DOHH2 (cell line): ENCODE data around the gene TLR9.
A peak's percentile ranks its signal among the peaks of the same experiment; 100 is the strongest.

Source experiments
- H3F3A ChIP-seq: fragments of 200-600 bp; sonication (generic), shearing (Covaris generic); 2 replicates; pipeline ENCODE4 v1.6.0; 2016; ENCODE audit warnings: antibody characterized with exemption, mild to moderate bottlenecking; ENCODE audit not compliant: control insufficient read depth, insufficient read depth
- H3K27ac ChIP-seq: fragments of 200-600 bp; sonication (generic); 2 replicates; pipeline ENCODE4 v1.5.1; 2014; ENCODE audit warnings: low read depth, mild to moderate bottlenecking, low read length, moderate library complexity
- H3K27me3 ChIP-seq: fragments of 200-600 bp; sonication (generic); 2 replicates; pipeline ENCODE4 v1.6.1; 2014; ENCODE audit warnings: mild to moderate bottlenecking, low read length, mixed read lengths; ENCODE audit not compliant: control insufficient read depth
- H3K36me3 ChIP-seq: fragments of 200-600 bp; sonication (generic); 2 replicates; pipeline ENCODE4 v1.6.1; 2014; ENCODE audit warnings: mild to moderate bottlenecking, low read length, moderate library complexity, mixed read lengths; ENCODE audit not compliant: control insufficient read depth
- H3K4me1 ChIP-seq: fragments of 200-600 bp; sonication (generic); 2 replicates; pipeline ENCODE4 v1.6.1; 2014; ENCODE audit warnings: mild to moderate bottlenecking, low read length, mixed read lengths; ENCODE audit not compliant: control insufficient read depth
- H3K4me2 ChIP-seq: fragments of 200-600 bp; sonication (generic); 2 replicates; pipeline ENCODE4 v1.6.0; 2014; ENCODE audit warnings: mild to moderate bottlenecking, low read length, moderate library complexity
- H3K4me3 ChIP-seq: fragments of 200-600 bp; sonication (generic); 2 replicates; pipeline ENCODE4 v1.5.1; 2014; ENCODE audit warnings: mild to moderate bottlenecking, low read length, mixed read lengths
- H3K79me2 ChIP-seq: fragments of 200-600 bp; sonication (generic); 2 replicates; pipeline ENCODE4 v1.6.1; 2014; ENCODE audit warnings: mild to moderate bottlenecking, low read length, mixed read lengths; ENCODE audit not compliant: control insufficient read depth
- H3K9me2 ChIP-seq: fragments of 200-600 bp; sonication (generic); replicated peaks from 2 replicates; pipeline ENCODE4 v1.6.1; 2014; ENCODE audit warnings: mild to moderate bottlenecking, low read length, mixed read lengths; ENCODE audit not compliant: control insufficient read depth
- H3K9me3 ChIP-seq: fragments of 200-600 bp; sonication (generic); 2 replicates; pipeline ENCODE4 v1.6.1; 2014; ENCODE audit warnings: antibody characterized with exemption, low read length, mixed read lengths; ENCODE audit not compliant: control insufficient read depth, insufficient read depth
- H4K20me1 ChIP-seq: fragments of 200-600 bp; sonication (generic); 2 replicates; pipeline ENCODE4 v1.6.0; 2014; ENCODE audit warnings: low read depth, mild to moderate bottlenecking, antibody characterized with exemption, low read length, moderate library complexity; ENCODE audit not compliant: control insufficient read depth, insufficient read depth
- EZH2phosphoT487 ChIP-seq: fragments of 200-600 bp; sonication (generic); IDR thresholded peaks from 2 replicates; pipeline ENCODE4 v1.6.1; 2017; ENCODE audit warnings: borderline replicate concordance, mild to moderate bottlenecking, antibody characterized with exemption, low read length, moderate library complexity, mixed read lengths
- TF ChIP-seq, protein P1 (sequence below): fragments of 200-600 bp; sonication (generic); IDR thresholded peaks from one replicate; pipeline ENCODE4 v1.5.1; 2014; ENCODE audit warnings: antibody characterized with exemption, mild to moderate bottlenecking, low read depth, low read length; ENCODE audit not compliant: poor library complexity, severe bottlenecking

TLR9 gene

GRCh38 chr3:52237657-52238172 lies 12.3 kb upstream of the TLR9 start:
- H3K9me2 ChIP-seq = no peaks in the 10 kb centered on the region
- peaks cover 44% of the 10 kb centered on the region for H3K79me2 ChIP-seq
- H3K27me3 ChIP-seq = no peaks in the 10 kb centered on the region
- peak overlapping the region; percentile 85 for H3K4me3 ChIP-seq
- peak overlapping the region; percentile 99 for H3K4me2 ChIP-seq
- TF ChIP-seq EZH2phosphoT487 = no peak
- TF ChIP-seq, protein P1, sequence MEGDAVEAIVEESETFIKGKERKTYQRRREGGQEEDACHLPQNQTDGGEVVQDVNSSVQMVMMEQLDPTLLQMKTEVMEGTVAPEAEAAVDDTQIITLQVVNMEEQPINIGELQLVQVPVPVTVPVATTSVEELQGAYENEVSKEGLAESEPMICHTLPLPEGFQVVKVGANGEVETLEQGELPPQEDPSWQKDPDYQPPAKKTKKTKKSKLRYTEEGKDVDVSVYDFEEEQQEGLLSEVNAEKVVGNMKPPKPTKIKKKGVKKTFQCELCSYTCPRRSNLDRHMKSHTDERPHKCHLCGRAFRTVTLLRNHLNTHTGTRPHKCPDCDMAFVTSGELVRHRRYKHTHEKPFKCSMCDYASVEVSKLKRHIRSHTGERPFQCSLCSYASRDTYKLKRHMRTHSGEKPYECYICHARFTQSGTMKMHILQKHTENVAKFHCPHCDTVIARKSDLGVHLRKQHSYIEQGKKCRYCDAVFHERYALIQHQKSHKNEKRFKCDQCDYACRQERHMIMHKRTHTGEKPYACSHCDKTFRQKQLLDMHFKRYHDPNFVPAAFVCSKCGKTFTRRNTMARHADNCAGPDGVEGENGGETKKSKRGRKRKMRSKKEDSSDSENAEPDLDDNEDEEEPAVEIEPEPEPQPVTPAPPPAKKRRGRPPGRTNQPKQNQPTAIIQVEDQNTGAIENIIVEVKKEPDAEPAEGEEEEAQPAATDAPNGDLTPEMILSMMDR = peak; percentile 14
- H3K27ac ChIP-seq = no peak overlapping the region
- no peaks in the 10 kb centered on the region for H3K9me3 ChIP-seq
- no peaks in the 10 kb centered on the region; the same call in 1 of the 2 replicates for H3F3A ChIP-seq
- H3K4me1 ChIP-seq = peaks cover 26% of the 10 kb centered on the region
- no peaks in the 10 kb centered on the region; the same call in 1 of the 2 replicates for H4K20me1 ChIP-seq
- H3K36me3 ChIP-seq = peaks cover 22% of the 10 kb centered on the region

DNA sequence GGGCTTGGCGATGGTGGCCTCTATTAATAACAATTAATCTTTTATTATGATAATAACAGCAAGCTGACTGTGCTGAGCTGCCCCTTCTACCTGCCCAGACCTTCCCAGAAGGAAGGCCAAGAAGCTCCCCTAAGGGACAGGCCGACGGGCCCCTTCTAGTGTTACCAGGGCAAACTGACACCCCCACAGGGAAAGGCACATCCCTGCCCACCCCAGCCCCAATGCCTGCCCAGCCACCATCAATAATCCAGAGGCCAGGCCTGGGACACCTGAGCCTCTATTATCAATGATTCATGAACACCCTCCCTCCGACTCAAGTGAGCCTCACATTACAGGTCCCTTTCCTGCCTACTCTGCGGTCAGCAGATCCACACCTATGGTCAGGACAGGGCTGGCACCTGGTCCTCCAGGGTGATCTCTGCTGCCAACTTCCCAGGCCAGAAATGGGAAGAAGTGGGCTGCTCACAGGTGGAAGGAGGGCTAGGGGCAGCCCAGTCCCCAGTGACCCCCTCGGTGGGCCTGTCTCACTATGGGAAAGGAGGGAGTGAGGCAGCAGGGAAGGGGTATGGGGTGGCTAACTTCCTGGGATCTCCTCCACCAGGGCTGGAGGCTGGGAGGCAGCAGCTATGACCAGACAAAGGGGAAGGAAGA lies 11.7 kb upstream of the TLR9 start:
- Histone ChIP-seq H3K9me2 (no peaks in the 10 kb centered on the region), H3K27me3 (no peaks in the 10 kb centered on the region), H3K36me3 (peaks cover 22% of the 10 kb centered on the region), H3K9me3 (no peaks in the 10 kb centered on the region), H3K4me3 (peak overlapping the region; percentile 85), H3K27ac (no peak overlapping the region), H3K4me1 (peaks cover 26% of the 10 kb centered on the region), H3F3A (no peaks in the 10 kb centered on the region; the same call in 1 of the 2 replicates), H3K4me2 (peak overlapping the region; percentile 99), H3K79me2 (peaks cover 44% of the 10 kb centered on the region), H4K20me1 (no peaks in the 10 kb centered on the region; the same call in 1 of the 2 replicates)
- no peak for TF ChIP-seq EZH2phosphoT487
- TF ChIP-seq, protein P1 = no peak

GRCh38 chr3:52236424-52236886 lies 11.0 kb upstream of the TLR9 start:
- peaks cover 44% of the 10 kb centered on the region for H3K79me2 ChIP-seq
- H3K4me1 ChIP-seq = peaks cover 33% of the 10 kb centered on the region
- no peaks in the 10 kb centered on the region for H3K9me2 ChIP-seq
- H3K4me2 ChIP-seq = no peak overlapping the region
- peaks cover 25% of the 10 kb centered on the region for H3K36me3 ChIP-seq
- TF ChIP-seq EZH2phosphoT487 = no peak
- TF ChIP-seq, protein P1 = no peak
- no peaks in the 10 kb centered on the region for H3K27me3 ChIP-seq
- no peaks in the 10 kb centered on the region; the same call in 1 of the 2 replicates for H3F3A ChIP-seq
- H3K4me3 ChIP-seq = no peak overlapping the region
- H3K9me3 ChIP-seq = no peaks in the 10 kb centered on the region
- no peak overlapping the region for H3K27ac ChIP-seq
- no peaks in the 10 kb centered on the region; the same call in 1 of the 2 replicates for H4K20me1 ChIP-seq
